ENCODE measurements around the gene JMJD7.

The JMJD7 gene

DNA sequence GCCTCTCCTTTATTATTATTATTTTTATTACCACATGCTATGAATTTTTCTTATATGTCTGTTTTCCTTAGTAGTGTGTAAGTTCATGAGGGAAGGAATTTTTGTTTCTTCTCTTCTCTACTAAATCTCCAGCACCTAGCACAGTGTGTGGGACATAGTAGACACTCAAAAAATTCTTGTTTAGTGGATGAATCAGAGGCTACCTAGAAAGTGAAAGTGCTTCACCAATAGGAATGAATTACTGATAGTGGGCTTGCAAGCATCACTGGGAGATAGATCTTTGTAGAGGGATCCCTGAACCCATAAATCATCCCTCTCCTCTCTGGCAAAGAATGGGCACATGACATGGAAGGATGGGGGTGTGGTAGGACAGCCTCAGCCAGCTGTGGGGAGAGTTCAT lies 57.4 kb downstream of the JMJD7 start:
- no peak for DNase-seq

- no peak for DNase-seq
Measured at GRCh38 chr15:41885841-41886240, 57.9 kb downstream of the JMJD7 start.

DNA sequence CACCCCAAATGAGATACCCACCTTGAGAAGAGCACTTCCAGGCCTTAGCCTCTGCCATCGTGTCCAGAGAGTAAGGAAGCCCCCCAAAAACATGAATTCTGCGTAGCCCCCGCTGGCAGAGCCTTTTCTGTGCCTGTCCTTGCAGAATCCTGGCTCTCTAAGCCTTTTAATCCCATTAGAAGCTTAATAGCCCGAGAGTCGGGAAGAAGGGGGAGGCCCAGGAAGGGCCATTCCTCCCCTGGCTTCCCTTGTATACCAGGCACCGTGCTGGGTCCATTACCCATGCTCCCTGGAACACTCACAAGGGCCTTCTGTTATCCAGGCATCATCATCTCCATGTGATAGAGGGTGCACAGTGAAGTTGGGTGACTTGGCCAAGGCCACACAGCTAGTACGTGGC lies 58.8 kb downstream of the JMJD7 start:
- no peak for DNase-seq

GRCh38 chr15:41887161-41887560 lies 59.3 kb downstream of the JMJD7 start:
- no peak for DNase-seq

Measured in NCI-H2171 treated with DMSO at 0.1 percent for 48 hours (cell line).